ENCODE results near the gene DPP7. TPM values are rescaled to one million over a fixed set of nuclear protein-coding genes. Genes with fewer than 3 reads are reported as not detected.
A peak's percentile ranks its signal among the peaks of the same experiment; 100 is the strongest.

DPP7 gene
- polyA plus RNA-seq, 1 of the 3 experiments (the other 2 are of a cell fraction), result 127 TPM

- ChIA-PET CTCF (interaction anchor here (0.9 to 2.9 kb wide), 6 partner anchors 8 to 148 kb away, joined by 3 to 18 read pairs (median 6); partner anchors contain the start of genes ABCA2, NPDC1, RNF224 and SAPCD2), POLR2A (interaction anchor here (0.6 kb wide), 1 partner anchor 54 kb away, joined by 3 read pairs; no protein-coding TSS in a partner anchor)
- Histone ChIP-seq H3K4me1 (ENCODE audit: control insufficient read depth in 1 of 2, insufficient read depth in 2 of 2, low read depth in 1 of 2, low read length in 1 of 2) (peaks cover 4 to 9% of the 10 kb centered on the region in 2 experiments; a peak in 2 of 4 replicates), H3K9ac (no peak overlapping the region), H3F3A (replicated peaks; ENCODE audit: insufficient read depth) (peaks cover 18% of the 10 kb centered on the region), H3K36me3 (replicated peaks in 1 of 2; ENCODE audit: control insufficient read depth in 1 of 2, insufficient read depth in 2 of 2, low read length in 1 of 2) (peaks cover 3 to 8% of the 10 kb centered on the region in 2 experiments), H3K79me2 (ENCODE audit: insufficient read depth) (no peaks in the 10 kb centered on the region), H3K4me2 (0 out of 2 replicates have a peak overlapping the region, but pooled peaks have one; percentile 87), H3K9me2 (no peaks in the 10 kb centered on the region), H4K20me1 (ENCODE audit: insufficient read depth) (no peaks in the 10 kb centered on the region), H3K4me3 (ENCODE audit: low read depth in 2 of 2, low read length in 1 of 2) (no peak overlapping the region; a peak in 1 of 4 replicates), H3K27me3 (ENCODE audit: insufficient read depth) (no peaks in the 10 kb centered on the region), H2AFZ (ENCODE audit: low read depth) (no peak overlapping the region), H3K27ac (ENCODE audit: low read depth in 2 of 2, low read length in 1 of 2) (no peak overlapping the region), H3K9me3 (no peaks in the 10 kb centered on the region)
- no peak for DNase-seq
- WGBS (ENCODE audit: low lambda C conversion rate), result 87% methylated on average over 18 of the region's 51 CpGs
- TF ChIP-seq REST (IDR thresholded peaks at IDR 0.05; ENCODE audit: low read depth, low read length), result no peak
- no peak for TF ChIP-seq PBX3 (IDR thresholded peaks at IDR 0.05)
- no peak for TF ChIP-seq CTCF (IDR thresholded peaks at IDR 0.05)
- TF ChIP-seq RAD21 (IDR thresholded peaks at IDR 0.05; ENCODE audit: low read length), result no peak
- no peak for TF ChIP-seq EP300 (IDR thresholded peaks at IDR 0.05; ENCODE audit: borderline replicate concordance in 1 of 2, low read depth in 1 of 2, low read length in 1 of 2)
- TF ChIP-seq POLR2AphosphoS5 (IDR thresholded peaks at IDR 0.05; ENCODE audit: low read depth, low read length), result no peak
- no peak for TF ChIP-seq MEF2A (IDR thresholded peaks at IDR 0.05; ENCODE audit: borderline replicate concordance, low read depth)
- no peak for TF ChIP-seq EZH2phosphoT487 (IDR thresholded peaks at IDR 0.05; ENCODE audit: borderline replicate concordance, low read depth)
- no peak for TF ChIP-seq NRF1 (IDR thresholded peaks at IDR 0.05; ENCODE audit: low read depth, low read length)
- TF ChIP-seq SMC3 (IDR thresholded peaks at IDR 0.05; ENCODE audit: low read depth, low read length), result no peak
- TF ChIP-seq IRF3 (IDR thresholded peaks at IDR 0.05; ENCODE audit: low read depth, low read length), result no peak
- TF ChIP-seq GATA2 (CRISPR knock-in tag; IDR thresholded peaks at IDR 0.05), result no peak
- no peak for TF ChIP-seq RFX5 (IDR thresholded peaks at IDR 0.05; ENCODE audit: low read length)
Measured at GRCh38 chr9:137078701-137079400, 35.7 kb downstream of the DPP7 start.

Data from SK-N-SH (cell line).